Stimulated activated naive CD4-positive, alpha-beta T cell treated with Interleukin-2 at 50 U/mL for 16 hours (primary cell): ENCODE measurements around the gene CLDN12.

ENCODE experiments used
- DNase-seq: peaks from one replicate; lab custom pipeline; 2025; lab: John Stamatoyannopoulos, UW

The CLDN12 gene

DNA sequence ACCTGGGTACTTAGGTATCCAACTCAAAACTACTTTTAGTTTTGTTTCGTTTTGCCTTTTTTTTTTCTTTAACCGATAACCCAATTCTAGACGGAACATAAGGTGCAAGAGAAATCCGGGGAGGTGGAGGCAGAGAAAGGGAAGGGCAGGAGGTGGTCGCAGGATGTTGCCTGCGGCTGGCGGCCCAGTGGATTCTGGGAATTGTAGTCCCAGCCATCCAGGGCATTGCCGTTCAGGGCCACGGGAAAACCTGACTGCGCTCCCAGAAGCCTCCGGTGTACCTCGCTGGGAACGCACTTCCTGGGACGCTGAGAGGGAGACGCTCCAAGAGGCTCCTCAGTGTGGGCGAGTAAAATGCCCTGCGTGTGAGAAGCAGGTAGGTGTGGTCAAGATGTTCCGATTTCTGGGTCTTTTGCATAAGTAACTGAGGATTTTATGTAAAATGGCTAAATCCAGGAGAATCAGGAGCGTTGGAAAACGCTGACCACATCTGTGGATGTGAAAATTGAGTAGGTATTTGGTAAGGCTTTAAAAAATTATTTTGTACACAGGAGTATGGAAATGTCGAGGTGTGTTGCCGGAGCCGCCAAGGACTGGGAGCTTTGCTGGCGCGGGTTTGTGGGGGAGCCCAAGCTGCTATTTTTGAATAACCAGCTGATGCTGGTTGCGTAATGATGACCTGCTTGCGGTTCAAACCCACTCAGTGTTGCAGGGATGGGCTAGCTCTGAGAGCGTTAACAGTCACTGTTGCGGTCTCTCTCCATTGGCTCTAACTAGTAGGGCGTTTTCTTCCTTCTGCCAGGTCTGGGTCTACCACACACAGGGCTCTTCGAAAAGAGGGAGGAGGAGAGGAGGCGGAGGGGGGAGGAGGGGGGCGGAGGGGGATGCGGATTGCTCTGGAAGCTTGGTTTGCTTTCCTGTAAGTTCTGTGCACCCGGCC is at the start of gene CLDN12:
CLDN12 (plus strand) TSS at position 288 of the 940 bp plus-strand sequence. CDS start 9,216 bp downstream, outside the sequence.
- peak; percentile 63 for DNase-seq

DNA sequence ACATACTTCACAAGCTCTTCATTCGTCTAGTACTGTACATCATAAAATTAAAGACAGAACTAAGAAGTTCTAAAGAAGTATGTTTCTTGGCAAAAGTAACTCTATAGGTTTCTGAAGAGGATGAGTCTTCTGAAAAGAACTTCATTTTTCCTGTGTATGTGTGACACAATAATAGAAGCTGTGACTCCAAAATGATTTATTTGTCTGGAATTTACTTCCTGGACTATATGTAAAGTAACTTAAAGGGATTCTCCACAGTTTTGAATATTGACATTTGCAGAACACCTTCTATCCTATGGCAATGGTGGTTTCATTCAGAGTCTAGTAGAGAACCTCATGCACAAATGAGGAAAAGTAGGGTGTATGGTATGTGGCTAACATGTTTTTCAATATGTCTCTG is 19.8 kb upstream of the CLDN12 start:
- no peak for DNase-seq

DNA sequence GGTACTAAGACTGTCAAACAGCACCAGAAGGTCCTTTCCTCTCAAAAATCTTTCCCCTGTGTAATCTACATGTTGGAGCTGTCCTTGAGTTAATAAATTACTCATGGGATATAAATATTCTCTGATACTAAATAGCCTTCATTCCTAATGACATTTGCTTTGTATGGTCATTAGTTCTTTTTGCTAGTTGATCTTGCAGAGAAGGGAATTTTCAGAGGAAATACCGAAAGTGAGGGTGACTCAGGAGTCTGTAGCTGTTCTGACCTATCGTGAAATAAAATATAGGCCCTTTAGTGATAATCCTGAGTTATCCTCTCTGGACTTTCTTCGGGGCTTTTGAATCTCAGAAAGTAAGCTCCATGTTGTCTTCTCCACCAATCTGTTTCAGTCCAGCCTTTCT is 19.4 kb upstream of the CLDN12 start:
- DNase-seq = no peak

DNA sequence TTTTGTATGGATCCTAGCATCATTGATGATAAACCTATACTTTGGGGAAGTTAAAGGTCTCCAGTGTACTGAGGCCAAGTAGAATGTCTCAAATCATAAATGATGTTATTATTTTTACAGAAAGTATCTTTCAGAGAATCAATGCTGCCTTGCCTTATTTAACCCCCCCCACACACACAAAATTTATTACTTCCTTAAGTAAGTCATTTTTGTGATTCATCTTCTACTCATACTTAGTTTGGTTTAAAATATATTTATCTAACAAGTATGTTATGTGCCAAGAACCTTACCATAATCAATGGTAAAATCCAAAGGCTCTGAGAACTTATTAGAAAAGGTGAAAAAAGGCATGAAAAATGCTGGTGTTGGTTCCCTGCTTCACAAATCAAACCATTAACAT is 18.8 kb upstream of the CLDN12 start:
- no peak for DNase-seq

GRCh38 chr7:90387470-90388240 is 15.6 kb upstream of the CLDN12 start:
- no peak for DNase-seq

GRCh38 chr7:90390926-90391325 is 12.3 kb upstream of the CLDN12 start:
- DNase-seq = no peak

DNA sequence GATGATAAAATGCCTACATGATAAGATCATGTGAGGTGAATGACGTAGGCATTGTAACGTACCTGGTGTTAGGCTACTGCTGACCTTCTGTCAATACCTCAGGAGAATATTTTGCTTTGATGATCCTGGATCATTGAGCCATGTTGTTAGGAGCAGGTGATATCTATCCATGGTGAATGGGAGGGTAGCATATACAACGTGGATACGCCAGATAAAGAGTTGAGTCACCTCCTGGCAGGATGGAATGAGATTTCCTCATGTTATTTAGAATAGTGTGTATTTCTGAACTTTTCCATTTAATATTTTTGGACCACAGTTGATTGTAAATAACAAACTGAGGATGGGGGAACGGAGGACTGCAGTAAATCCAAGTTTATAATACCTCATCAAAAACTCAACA is 11.8 kb upstream of the CLDN12 start:
- DNase-seq = no peak

DNA sequence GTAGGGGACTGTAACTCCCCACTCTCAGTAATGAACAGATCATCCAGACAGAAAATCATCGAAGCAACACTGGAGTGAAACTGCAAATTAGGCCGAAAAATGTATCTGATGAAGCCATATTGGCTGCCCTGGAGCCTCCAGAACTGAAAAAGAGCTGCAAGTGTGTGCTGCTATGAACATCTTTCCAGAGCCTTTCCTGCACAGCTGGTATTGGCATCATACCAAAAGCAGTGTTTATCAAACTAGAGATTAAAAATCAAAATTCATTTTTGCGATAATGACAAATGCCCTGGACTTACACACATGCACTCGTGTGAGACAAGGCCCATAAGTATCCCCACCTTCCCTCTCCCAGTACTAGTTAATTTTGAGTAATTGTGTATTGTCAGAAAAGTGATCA is 6.8 kb upstream of the CLDN12 start:
- DNase-seq = no peak

DNA sequence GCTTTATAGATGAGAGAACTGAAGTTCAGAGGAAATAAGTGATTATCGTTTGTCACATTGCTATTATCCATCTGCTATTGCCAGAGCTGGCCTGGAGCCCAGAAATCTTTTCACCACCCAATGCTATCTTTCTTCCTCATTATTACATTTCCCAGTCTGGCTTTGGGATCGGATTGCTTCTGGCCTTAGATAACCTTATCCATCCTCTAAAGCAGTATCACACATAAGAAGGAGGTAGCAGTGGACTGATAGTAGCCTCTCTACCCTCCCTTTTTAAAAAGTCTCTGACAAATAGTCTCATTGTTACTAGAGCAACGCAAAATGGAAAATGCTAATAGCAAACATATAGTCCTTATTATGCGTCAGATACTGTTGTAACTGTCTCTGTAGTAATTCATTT is 1.3 kb upstream of the CLDN12 start:
- no peak for DNase-seq

- no peak for DNase-seq
Observed at GRCh38 chr7:90402785-90403173, 482 bp upstream of the CLDN12 start.

GRCh38 chr7:90404777-90405176 is 1.5 kb downstream of the CLDN12 start:
- DNase-seq = no peak

- no peak for DNase-seq
Observed at GRCh38 chr7:90407484-90407821, 4.2 kb downstream of the CLDN12 start.

DNA sequence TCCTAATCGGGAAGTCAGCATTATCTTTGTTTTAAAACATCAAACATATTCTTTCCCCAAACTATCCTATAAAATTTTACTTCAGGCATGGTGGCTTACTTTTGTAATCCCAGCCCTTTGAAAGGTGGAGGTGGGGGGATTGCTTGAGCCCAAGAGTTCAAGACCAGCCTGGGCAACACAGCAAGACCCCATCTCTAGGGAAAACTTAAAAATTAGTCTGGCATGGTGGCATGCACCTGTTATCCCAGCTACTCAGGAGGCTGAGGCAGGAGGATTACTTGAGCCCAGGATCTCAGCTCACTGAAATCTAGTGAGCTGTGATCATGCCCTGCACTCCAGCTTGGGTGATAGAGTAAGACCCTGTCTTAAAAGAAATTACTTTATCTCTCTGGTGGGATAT is 4.9 kb downstream of the CLDN12 start:
- DNase-seq = no peak

DNA sequence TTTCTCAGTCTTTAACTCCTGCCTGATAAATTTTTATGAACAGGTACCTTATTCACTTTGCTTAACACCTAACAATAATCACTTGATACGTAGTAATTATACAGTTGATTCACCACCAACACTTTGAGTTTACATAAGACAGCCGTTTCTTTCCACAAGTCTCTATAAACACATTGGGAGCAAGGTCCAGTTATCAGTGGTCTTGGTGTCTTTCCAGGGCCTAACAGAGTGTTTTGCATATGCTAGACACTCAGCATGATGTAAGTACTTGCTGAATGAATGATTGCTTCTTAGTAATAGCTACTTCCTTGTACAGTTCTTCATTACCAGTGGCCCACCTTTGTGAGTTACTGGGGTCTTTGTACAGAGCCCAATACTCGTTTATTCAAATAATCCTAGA is 6.4 kb downstream of the CLDN12 start:
- no peak for DNase-seq

- DNase-seq = no peak
Observed at GRCh38 chr7:90411510-90411909, 8.2 kb downstream of the CLDN12 start.

GRCh38 chr7:90412458-90413184 is 9.4 kb downstream of the CLDN12 start:
- DNase-seq = no peak

DNA sequence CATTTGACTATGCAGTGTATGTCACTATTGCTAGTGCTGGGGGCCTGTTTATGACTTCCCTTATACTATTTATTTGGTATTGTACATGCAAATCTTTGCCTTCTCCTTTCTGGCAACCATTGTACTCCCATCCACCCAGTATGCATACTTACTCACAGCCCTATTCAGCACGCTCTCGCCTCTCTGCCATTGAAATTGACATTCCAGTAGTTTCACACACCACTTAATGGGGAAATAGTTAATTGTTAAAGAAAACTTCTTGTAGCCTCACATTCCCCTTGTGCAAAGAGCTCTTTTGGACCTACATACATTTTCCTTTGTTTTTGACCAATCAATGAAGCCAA is 9.9 kb downstream of the CLDN12 start:
- no peak for DNase-seq

DNA sequence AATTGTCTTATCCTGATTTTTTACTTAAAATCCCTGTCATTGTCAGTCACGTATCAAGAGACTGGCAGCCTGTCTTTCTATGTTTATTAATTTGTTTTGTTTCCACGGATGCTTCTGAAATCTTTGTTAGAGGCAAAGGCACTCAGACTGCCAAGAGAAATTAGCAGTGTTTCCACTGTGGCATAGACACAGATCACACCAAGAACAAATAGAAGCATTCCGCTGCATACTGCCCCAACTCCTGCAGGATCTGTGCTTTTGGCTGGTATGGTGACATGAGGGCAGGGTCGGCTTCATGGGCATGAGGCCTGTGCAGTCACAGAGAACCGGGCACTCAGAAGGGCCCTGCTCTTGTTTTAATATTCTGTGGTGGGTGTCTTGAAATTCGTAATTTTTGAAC is 18.4 kb downstream of the CLDN12 start:
- DNase-seq = no peak

DNA sequence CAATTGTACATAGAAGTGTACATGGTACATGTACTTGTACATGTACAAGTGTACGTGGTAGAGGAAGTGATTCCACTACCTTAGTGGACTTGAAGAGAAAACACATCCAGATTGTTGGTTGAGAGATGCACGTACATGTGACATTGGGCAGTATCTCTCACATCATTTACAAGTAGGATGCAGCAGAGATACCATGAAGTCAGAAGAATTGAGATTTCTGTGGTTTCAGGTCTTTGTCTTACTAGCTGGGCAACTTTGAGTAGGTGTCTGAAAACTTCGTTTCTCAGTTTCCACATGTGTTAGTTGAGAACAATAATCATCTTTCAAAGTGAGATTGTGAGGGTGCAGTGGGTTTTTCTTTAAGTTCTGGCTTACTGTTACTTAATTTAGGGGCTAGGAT is 21.5 kb downstream of the CLDN12 start:
- DNase-seq = no peak

- DNase-seq = no peak
Observed at GRCh38 chr7:90425376-90425775, 22.1 kb downstream of the CLDN12 start.

DNA sequence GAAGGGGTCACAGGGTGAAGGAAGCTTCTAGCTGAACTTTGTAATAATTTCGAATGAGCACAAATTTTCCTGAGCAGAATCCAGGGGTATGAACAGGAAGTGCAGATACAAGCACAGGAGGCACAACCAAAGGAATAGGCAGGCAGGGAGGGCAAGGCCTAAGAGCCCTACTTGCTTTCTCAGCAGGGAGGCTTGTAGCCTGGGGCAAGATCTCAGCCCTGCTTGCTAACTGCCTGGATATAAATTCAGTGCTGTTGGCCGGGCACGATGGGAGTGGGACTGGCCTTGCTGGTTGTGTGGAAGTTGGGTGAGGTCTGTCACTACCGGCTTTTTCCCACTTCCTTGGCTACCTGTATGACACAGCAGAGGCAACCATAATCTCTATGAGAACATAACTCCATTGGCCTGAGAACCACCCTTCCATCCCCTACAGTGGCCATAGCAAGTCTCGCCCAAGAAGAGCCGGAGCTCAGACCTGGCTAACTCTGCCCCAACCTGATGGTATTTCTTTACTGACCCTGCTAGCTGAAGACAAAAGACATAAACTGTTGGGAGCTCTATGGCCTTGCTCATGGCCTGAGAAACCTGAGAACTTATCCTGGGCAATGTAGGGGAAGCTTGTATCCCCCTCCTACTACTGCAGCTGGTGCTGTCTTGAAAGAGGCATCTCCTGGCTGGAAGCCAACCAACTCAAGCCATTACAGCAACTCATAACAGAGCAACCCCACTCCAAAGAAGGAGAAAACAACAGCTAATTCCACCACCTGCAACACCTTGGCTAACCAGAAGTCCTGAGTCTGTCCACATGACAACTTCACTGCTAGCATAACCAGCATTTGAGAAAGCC is 27.6 kb downstream of the CLDN12 start:
- no peak for DNase-seq

- DNase-seq = no peak
Observed at GRCh38 chr7:90432752-90433151, 29.5 kb downstream of the CLDN12 start.
